ENCODE data around the gene MYH9. TPM values are rescaled to one million over a fixed set of nuclear protein-coding genes. Genes with fewer than 3 reads are reported as not detected.
A peak's percentile ranks its signal among the peaks of the same experiment; 100 is the strongest.
"Not testable (repeated sequence)": the region's sequence is repeated elsewhere in the genome, so short reads cannot be mapped to it uniquely, and the experiment has no call there.

The MYH9 gene
- total RNA-seq, 1 donor from 2014 or later: 111 TPM

- Histone ChIP-seq H3K4me1 (ENCODE audit: control insufficient read depth in 3 of 3, insufficient read depth in 3 of 3, low read length in 3 of 3) (peaks cover 3 to 19% (median 10%) of the 10 kb centered on the region in 3 donors), H3K9ac (ENCODE audit: low read depth in 1 of 3, low read length in 3 of 3) (peak overlapping the region in 1 of 3 donors; percentile 11), H3K27ac (ENCODE audit: low read depth, low read length) (peak overlapping the region; percentile 48), H3K36me3 (ENCODE audit: control insufficient read depth in 3 of 3, insufficient read depth in 3 of 3, low read length in 3 of 3) (no peaks in the 10 kb centered on the region), H3K4me3 (ENCODE audit: low read length in 3 of 3) (no peak overlapping the region), H3K27me3 (ENCODE audit: control insufficient read depth in 3 of 3, insufficient read depth in 3 of 3, low read length in 3 of 3) (no peaks in the 10 kb centered on the region), H3K9me3 (ENCODE audit: control insufficient read depth in 3 of 3, low read length in 3 of 3) (no peaks in the 10 kb centered on the region)
These were observed 25.4 kb upstream of the MYH9 start for GRCh38 chr22:36413022-36413775.

- Histone ChIP-seq H3K36me3 (ENCODE audit: control insufficient read depth in 3 of 3, insufficient read depth in 3 of 3, low read length in 3 of 3) (no peaks in the 10 kb centered on the region), H3K27me3 (ENCODE audit: control insufficient read depth in 3 of 3, insufficient read depth in 3 of 3, low read length in 3 of 3) (no peaks in the 10 kb centered on the region), H3K27ac (ENCODE audit: low read depth, low read length) (peak overlapping the region; percentile 41), H3K9ac (ENCODE audit: low read depth in 1 of 3, low read length in 3 of 3) (no peak overlapping the region), H3K4me1 (ENCODE audit: control insufficient read depth in 3 of 3, insufficient read depth in 3 of 3, low read length in 3 of 3) (peaks cover 3 to 16% (median 5%) of the 10 kb centered on the region in 3 donors), H3K4me3 (ENCODE audit: low read length in 3 of 3) (no peak overlapping the region), H3K9me3 (ENCODE audit: control insufficient read depth in 3 of 3, low read length in 3 of 3) (no peaks in the 10 kb centered on the region)
These were observed 24.0 kb upstream of the MYH9 start for GRCh38 chr22:36411589-36412258.

DNA sequence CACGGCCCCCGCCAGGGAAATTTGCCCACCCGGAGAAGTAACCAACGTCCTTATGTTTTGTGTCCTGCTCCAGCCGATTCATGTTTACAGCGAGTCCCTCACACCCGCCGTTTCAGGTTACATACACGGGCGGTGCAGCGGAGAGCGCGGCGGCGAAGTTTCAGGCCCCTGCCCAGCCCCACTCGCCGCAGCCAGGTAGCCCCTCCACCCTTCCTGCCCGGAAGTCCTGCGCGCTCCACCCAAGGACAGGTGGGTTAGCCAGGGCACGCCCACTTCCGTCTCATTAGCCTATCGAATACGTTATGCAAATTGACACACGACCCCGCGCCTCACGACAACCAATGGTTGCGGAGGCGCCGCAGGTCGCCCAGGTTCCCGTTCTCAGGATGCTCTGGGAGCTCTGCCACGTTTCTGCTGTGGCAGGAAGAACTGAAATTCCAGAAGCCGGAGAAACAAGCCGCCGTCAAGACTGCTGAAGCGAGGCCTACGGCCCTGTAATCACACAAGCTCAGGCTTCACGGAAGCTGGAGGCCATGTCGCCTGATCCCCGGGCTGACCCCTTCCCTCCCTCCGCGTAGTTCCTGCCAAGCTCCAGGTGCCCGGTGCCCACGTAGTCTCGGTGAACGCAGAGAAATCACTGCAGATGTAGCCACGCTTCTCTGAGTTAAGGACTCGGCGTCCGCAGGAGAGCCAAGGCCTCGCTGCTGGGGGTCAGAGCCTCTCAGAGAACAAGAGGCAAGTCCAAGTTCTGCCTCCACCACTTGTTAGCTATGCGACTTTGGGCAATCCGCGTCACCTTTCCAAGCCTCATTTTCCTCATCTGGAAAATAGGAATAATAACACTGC lies 22.4 kb upstream of the MYH9 start:
- peak overlapping the region; percentile 62 for H3K27ac ChIP-seq (ENCODE audit: low read depth, low read length)
- H3K36me3 ChIP-seq (ENCODE audit: control insufficient read depth in 3 of 3, insufficient read depth in 3 of 3, low read length in 3 of 3): no peaks in the 10 kb centered on the region
- no peaks in the 10 kb centered on the region for H3K9me3 ChIP-seq (ENCODE audit: control insufficient read depth in 3 of 3, low read length in 3 of 3)
- H3K27me3 ChIP-seq (ENCODE audit: control insufficient read depth in 3 of 3, insufficient read depth in 3 of 3, low read length in 3 of 3): no peaks in the 10 kb centered on the region
- H3K4me1 ChIP-seq (ENCODE audit: control insufficient read depth in 3 of 3, insufficient read depth in 3 of 3, low read length in 3 of 3): peaks cover 3 to 16% (median 9%) of the 10 kb centered on the region in 3 donors
- peak overlapping the region; percentile 62 to 67 (median 67) for H3K4me3 ChIP-seq (ENCODE audit: low read length in 3 of 3)
- H3K9ac ChIP-seq (ENCODE audit: low read depth in 1 of 3, low read length in 3 of 3): peak overlapping the region; percentile 50 to 70 (median 68)

- Histone ChIP-seq H3K4me1 (ENCODE audit: control insufficient read depth in 3 of 3, insufficient read depth in 3 of 3, low read length in 3 of 3) (peaks cover 3 to 16% (median 9%) of the 10 kb centered on the region in 3 donors), H3K27ac (ENCODE audit: low read depth, low read length) (peak overlapping the region; percentile 62), H3K9ac (ENCODE audit: low read depth in 1 of 3, low read length in 3 of 3) (peak overlapping the region in 2 of 3 donors; percentile 50 to 70), H3K4me3 (ENCODE audit: low read length in 3 of 3) (peak overlapping the region in 2 of 3 donors; percentile 67)
- not testable (repeated sequence) for H3K27me3 ChIP-seq (ENCODE audit: control insufficient read depth in 3 of 3, insufficient read depth in 3 of 3, low read length in 3 of 3); H3K36me3 ChIP-seq (ENCODE audit: control insufficient read depth in 3 of 3, insufficient read depth in 3 of 3, low read length in 3 of 3); H3K9me3 ChIP-seq (ENCODE audit: control insufficient read depth in 3 of 3, low read length in 3 of 3)
These were observed 21.8 kb upstream of the MYH9 start for GRCh38 chr22:36409554-36409910.

GRCh38 chr22:36409056-36409455 lies 21.3 kb upstream of the MYH9 start:
- no peaks in the 10 kb centered on the region for H3K9me3 ChIP-seq (ENCODE audit: control insufficient read depth in 3 of 3, low read length in 3 of 3)
- peaks cover 3 to 16% (median 9%) of the 10 kb centered on the region in 3 donors for H3K4me1 ChIP-seq (ENCODE audit: control insufficient read depth in 3 of 3, insufficient read depth in 3 of 3, low read length in 3 of 3)
- no peak overlapping the region for H3K4me3 ChIP-seq (ENCODE audit: low read length in 3 of 3)
- no peaks in the 10 kb centered on the region for H3K36me3 ChIP-seq (ENCODE audit: control insufficient read depth in 3 of 3, insufficient read depth in 3 of 3, low read length in 3 of 3)
- H3K27ac ChIP-seq (ENCODE audit: low read depth, low read length): peak overlapping the region; percentile 32
- H3K27me3 ChIP-seq (ENCODE audit: control insufficient read depth in 3 of 3, insufficient read depth in 3 of 3, low read length in 3 of 3): no peaks in the 10 kb centered on the region
- peak overlapping the region in 1 of 3 donors; percentile 33 for H3K9ac ChIP-seq (ENCODE audit: low read depth in 1 of 3, low read length in 3 of 3)

DNA sequence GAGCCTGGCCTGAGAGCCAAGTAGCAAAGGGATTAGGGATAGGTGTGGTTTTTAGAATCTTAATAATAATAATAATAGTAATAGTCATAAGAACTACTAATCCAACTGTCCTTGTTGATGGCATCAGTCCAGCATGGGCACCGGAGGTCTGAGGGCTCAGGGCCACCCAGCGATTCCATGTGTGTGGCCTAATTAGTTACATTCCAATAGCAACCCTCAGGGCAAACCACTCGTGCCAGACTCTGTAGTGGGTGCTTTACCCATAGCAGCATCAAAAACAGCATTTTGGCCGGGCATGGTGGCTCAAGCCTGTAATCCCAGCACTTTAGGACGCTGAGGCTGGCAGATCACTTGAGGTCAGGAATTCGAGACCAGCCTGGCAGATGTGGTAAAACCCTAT lies 19.0 kb upstream of the MYH9 start:
- H3K9ac ChIP-seq (ENCODE audit: low read depth in 1 of 3, low read length in 3 of 3): no peak overlapping the region
- H3K4me3 ChIP-seq (ENCODE audit: low read length in 3 of 3): no peak overlapping the region
- peaks cover 3 to 10% (median 9%) of the 10 kb centered on the region in 3 donors for H3K4me1 ChIP-seq (ENCODE audit: control insufficient read depth in 3 of 3, insufficient read depth in 3 of 3, low read length in 3 of 3)
- no peaks in the 10 kb centered on the region for H3K9me3 ChIP-seq (ENCODE audit: control insufficient read depth in 3 of 3, low read length in 3 of 3)
- H3K27ac ChIP-seq (ENCODE audit: low read depth, low read length): no peak overlapping the region
- no peaks in the 10 kb centered on the region for H3K27me3 ChIP-seq (ENCODE audit: control insufficient read depth in 3 of 3, insufficient read depth in 3 of 3, low read length in 3 of 3)
- no peaks in the 10 kb centered on the region for H3K36me3 ChIP-seq (ENCODE audit: control insufficient read depth in 3 of 3, insufficient read depth in 3 of 3, low read length in 3 of 3)

- Histone ChIP-seq H3K4me3 (ENCODE audit: low read length in 3 of 3) (no peak overlapping the region), H3K27ac (ENCODE audit: low read depth, low read length) (no peak overlapping the region), H3K27me3 (ENCODE audit: control insufficient read depth in 3 of 3, insufficient read depth in 3 of 3, low read length in 3 of 3) (no peaks in the 10 kb centered on the region), H3K9ac (ENCODE audit: low read depth in 1 of 3, low read length in 3 of 3) (no peak overlapping the region), H3K9me3 (ENCODE audit: control insufficient read depth in 3 of 3, low read length in 3 of 3) (no peaks in the 10 kb centered on the region), H3K36me3 (ENCODE audit: control insufficient read depth in 3 of 3, insufficient read depth in 3 of 3, low read length in 3 of 3) (no peaks in the 10 kb centered on the region), H3K4me1 (ENCODE audit: control insufficient read depth in 3 of 3, insufficient read depth in 3 of 3, low read length in 3 of 3) (peaks cover 3 to 10% (median 9%) of the 10 kb centered on the region in 3 donors)
These were observed 18.1 kb upstream of the MYH9 start for GRCh38 chr22:36405671-36406538.

DNA sequence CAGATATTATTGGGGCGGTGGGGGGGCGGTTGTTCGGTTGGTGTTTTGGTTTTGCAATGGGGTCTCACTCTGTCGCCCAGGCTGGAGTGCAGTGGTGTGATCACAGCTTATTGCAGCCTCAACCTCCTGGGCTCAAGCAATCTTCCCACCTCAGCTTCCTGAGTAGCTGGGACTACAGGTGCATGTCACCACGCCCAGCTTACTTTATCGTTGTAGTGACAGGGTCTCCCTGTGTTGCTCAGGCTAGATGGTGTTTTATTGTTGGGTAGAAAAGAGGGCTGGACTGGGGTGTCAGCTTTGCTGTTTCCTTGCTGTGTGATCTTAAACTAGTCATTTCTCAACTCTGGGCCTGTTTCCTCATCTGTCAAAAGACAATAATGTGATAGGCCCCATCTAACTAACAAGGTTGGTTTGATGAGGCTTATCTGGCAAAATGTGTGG lies 17.5 kb upstream of the MYH9 start:
- H3K4me1 ChIP-seq (ENCODE audit: control insufficient read depth in 3 of 3, insufficient read depth in 3 of 3, low read length in 3 of 3): peaks cover 3 to 8% (median 7%) of the 10 kb centered on the region in 3 donors
- H3K36me3 ChIP-seq (ENCODE audit: control insufficient read depth in 3 of 3, insufficient read depth in 3 of 3, low read length in 3 of 3): no peaks in the 10 kb centered on the region
- H3K27ac ChIP-seq (ENCODE audit: low read depth, low read length): no peak overlapping the region
- no peak overlapping the region for H3K9ac ChIP-seq (ENCODE audit: low read depth in 1 of 3, low read length in 3 of 3)
- H3K9me3 ChIP-seq (ENCODE audit: control insufficient read depth in 3 of 3, low read length in 3 of 3): no peaks in the 10 kb centered on the region
- H3K4me3 ChIP-seq (ENCODE audit: low read length in 3 of 3): no peak overlapping the region
- no peaks in the 10 kb centered on the region for H3K27me3 ChIP-seq (ENCODE audit: control insufficient read depth in 3 of 3, insufficient read depth in 3 of 3, low read length in 3 of 3)

DNA sequence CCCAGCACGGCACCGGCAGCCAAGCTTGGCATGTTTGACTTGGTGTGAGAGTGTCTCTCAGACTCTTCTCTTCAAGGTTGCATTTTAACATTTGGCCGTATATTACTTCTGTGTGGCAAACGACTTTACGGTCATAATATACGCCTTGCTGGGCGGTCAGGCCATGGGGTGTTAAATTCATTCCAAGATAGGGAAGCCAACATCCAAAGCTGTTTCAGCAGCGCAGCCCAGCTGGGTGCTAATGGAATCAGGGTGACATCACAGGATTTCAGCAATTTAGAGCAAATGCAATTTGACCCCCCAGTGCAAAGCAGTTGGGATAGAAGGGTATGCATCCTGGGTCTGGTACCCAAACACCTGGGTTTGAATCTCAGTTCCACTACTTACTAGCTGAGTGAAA lies 16.7 kb upstream of the MYH9 start:
- Histone ChIP-seq H3K9ac (ENCODE audit: low read depth in 1 of 3, low read length in 3 of 3) (no peak overlapping the region), H3K4me3 (ENCODE audit: low read length in 3 of 3) (no peak overlapping the region), H3K9me3 (ENCODE audit: control insufficient read depth in 3 of 3, low read length in 3 of 3) (no peaks in the 10 kb centered on the region), H3K4me1 (ENCODE audit: control insufficient read depth in 3 of 3, insufficient read depth in 3 of 3, low read length in 3 of 3) (peaks cover 0 to 4% (median 3%) of the 10 kb centered on the region in 3 donors), H3K27me3 (ENCODE audit: control insufficient read depth in 3 of 3, insufficient read depth in 3 of 3, low read length in 3 of 3) (no peaks in the 10 kb centered on the region), H3K27ac (ENCODE audit: low read depth, low read length) (no peak overlapping the region), H3K36me3 (ENCODE audit: control insufficient read depth in 3 of 3, insufficient read depth in 3 of 3, low read length in 3 of 3) (no peaks in the 10 kb centered on the region)
